GM21529 (cell line): Measurements from ENCODE around the gene SLC22A17.
A peak's percentile ranks its signal among the peaks of the same experiment; 100 is the strongest.

Source experiments
- ATAC-seq: cut with Tn5 transposase; IDR thresholded peaks from one replicate; pipeline ENCODE4 v1.9.1; 2021; ENCODE audit not compliant: unreplicated experiment

SLC22A17 gene

GRCh38 chr14:23316300-23316699, 36.4 kb downstream of the SLC22A17 start:
- no peak for ATAC-seq

GRCh38 chr14:23310546-23310945, 42.1 kb downstream of the SLC22A17 start:
- ATAC-seq, result no peak

- ATAC-seq, result no peak
Observed at GRCh38 chr14:23308721-23309445, 43.8 kb downstream of the SLC22A17 start.

GRCh38 chr14:23307687-23308644, 44.7 kb downstream of the SLC22A17 start:
- ATAC-seq, result no peak

GRCh38 chr14:23307146-23307530, 45.5 kb downstream of the SLC22A17 start:
- ATAC-seq, result no peak

GRCh38 chr14:23306412-23307145, 46.1 kb downstream of the SLC22A17 start, which contains the start of gene BCL2L2:
Gene BCL2L2, plus strand, starts transcription at chr14:23306833. Its CDS starts 935 bp downstream, at chr14:23307768.
- ATAC-seq, result no peak

- peak; percentile 40 for ATAC-seq
Observed at GRCh38 chr14:23302290-23303225, 50.1 kb downstream of the SLC22A17 start, which contains the start of gene PPP1R3E. Gene PPP1R3E, minus strand, starts transcription at chr14:23302859. Its CDS starts 283 bp downstream, at chr14:23302576.

GRCh38 chr14:23301969-23302289, 50.8 kb downstream of the SLC22A17 start:
- peak; percentile 8 for ATAC-seq

- ATAC-seq, result peak; percentile 75
Observed at GRCh38 chr14:23301288-23301968, 51.3 kb downstream of the SLC22A17 start.

GRCh38 chr14:23300687-23301223, 51.9 kb downstream of the SLC22A17 start:
- ATAC-seq, result no peak

GRCh38 chr14:23299986-23300686, 52.6 kb downstream of the SLC22A17 start:
- ATAC-seq, result no peak

- no peak for ATAC-seq
Observed at GRCh38 chr14:23299211-23299957, 53.3 kb downstream of the SLC22A17 start.

- no peak for ATAC-seq
Observed at GRCh38 chr14:23297611-23298277, 54.9 kb downstream of the SLC22A17 start.

- no peak for ATAC-seq
Observed at GRCh38 chr14:23297096-23297495, 55.6 kb downstream of the SLC22A17 start.
